Body of pancreas (tissue), 4 donors: ENCODE data around the gene CRACR2A. TPM values are rescaled to one million over a fixed set of nuclear protein-coding genes. Genes with fewer than 3 reads are reported as not detected.

Source experiments
- ATAC-seq: fragments of 150-250 bp; one replicate; pipeline ENCODE4 v1.9.1; 2016
- DNase-seq, 4 donors: peaks; one replicate each; pipeline ENCODE4 v3.0.0-alpha.2; 2019
- H3K27ac ChIP-seq, 4 donors: fragments of 200-600 bp; sonication (generic); 1 replicate in 3 of 4; 2 replicates in 1 of 4; pipeline versions ENCODE4 v1.5.1 to v1.6.1; 2016 to 2019; ENCODE audit warnings: mild to moderate bottlenecking in 1 of 4, mixed read lengths in 1 of 4, moderate library complexity in 1 of 4
- H3K27me3 ChIP-seq, 2 donors: fragments of 200-600 bp; sonication (generic); one replicate each; pipeline ENCODE4 v1.6.0; 2016; ENCODE audit warnings: mild to moderate bottlenecking in 1 of 2
- H3K36me3 ChIP-seq, 2 donors: fragments of 200-600 bp; sonication (generic); replicated peaks in 1 of 2; 2 replicates each; pipeline ENCODE4 v1.5.1; 2016; ENCODE audit warnings: low read depth in 2 of 2; ENCODE audit not compliant: insufficient read depth in 1 of 2
- H3K4me1 ChIP-seq: fragments of 200-600 bp; sonication (generic); one replicate; pipeline ENCODE4 v1.6.0; 2016
- H3K4me3 ChIP-seq, 2 donors: fragments of 200-600 bp; sonication (generic); 1 replicate in 1 of 2; 2 replicates in 1 of 2; pipeline ENCODE4 v1.5.1; 2016 to 2019
- H3K9me3 ChIP-seq, 3 donors: fragments of 200-600 bp; sonication (generic); 1 replicate in 2 of 3; 2 replicates in 1 of 3; pipeline ENCODE4 v1.5.1; 2016
- CTCF ChIP-seq, 7 experiments: fragments of 450-650 bp in 4 of 7; fragments of 200-600 bp in 3 of 7; sonication (generic) in 3 of 7; IDR thresholded peaks; one replicate each; pipeline ENCODE4 v1.5.1; 2016 to 2019; ENCODE audit warnings: antibody characterized with exemption in 7 of 7
- POLR2A ChIP-seq, 3 donors: fragments of 450-650 bp; IDR thresholded peaks; one replicate each; pipeline ENCODE4 v1.6.1; 2016; ENCODE audit warnings: antibody characterized with exemption in 3 of 3, mild to moderate bottlenecking in 2 of 3
- WGBS, 2 donors: methylation state at CpG; one replicate each; pipeline ENCODE4 v1.1.5; 2017; 5-methylcytosine and 5-hydroxymethylcytosine counted together
- intact Hi-C: fragments of 100-400 bp; cut with DNase I; formaldehyde crosslinking; loops from one replicate; pipeline ENCODE4 v1.15.1; 2023
- total RNA-seq, 2 donors: library from RNA; depleted of rRNA; stranded (reverse); fragments of >200 nt; gene quantifications; one replicate each; pipeline ENCODE4 v1.1.0, GENCODE V29; 2016

The CRACR2A gene
- total RNA-seq, 2 donors from 2014 or later, result 7.0 to 13.8 TPM

- WGBS, 2 donors, result 78 to 79% methylated on average over 8 of the region's 8 CpGs
- peak in 1 of 4 donors; percentile 28 for DNase-seq
- intact Hi-C loops, result no loop called here
These were observed 24.9 kb downstream of the CRACR2A start for GRCh38 chr12:3727877-3728632.

GRCh38 chr12:3727354-3727753 lies 25.6 kb downstream of the CRACR2A start:
- intact Hi-C loops, result no loop called here

More at GRCh38 chr12:3727877-3728632, 24.9 kb downstream of the CRACR2A start:
- H3K36me3 ChIP-seq, result no peaks in the 10 kb centered on the region
- TF ChIP-seq CTCF (IDR thresholded peaks at IDR 0.05), result no peak
- TF ChIP-seq POLR2A (IDR thresholded peaks at IDR 0.05), result no peak
- no peaks in the 10 kb centered on the region for H3K4me1 ChIP-seq
- no peaks in the 10 kb centered on the region for H3K9me3 ChIP-seq
- no peaks in the 10 kb centered on the region for H3K27me3 ChIP-seq
- H3K27ac ChIP-seq, result no peak overlapping the region
- ATAC-seq, result no peak
- no peak overlapping the region for H3K4me3 ChIP-seq

DNA sequence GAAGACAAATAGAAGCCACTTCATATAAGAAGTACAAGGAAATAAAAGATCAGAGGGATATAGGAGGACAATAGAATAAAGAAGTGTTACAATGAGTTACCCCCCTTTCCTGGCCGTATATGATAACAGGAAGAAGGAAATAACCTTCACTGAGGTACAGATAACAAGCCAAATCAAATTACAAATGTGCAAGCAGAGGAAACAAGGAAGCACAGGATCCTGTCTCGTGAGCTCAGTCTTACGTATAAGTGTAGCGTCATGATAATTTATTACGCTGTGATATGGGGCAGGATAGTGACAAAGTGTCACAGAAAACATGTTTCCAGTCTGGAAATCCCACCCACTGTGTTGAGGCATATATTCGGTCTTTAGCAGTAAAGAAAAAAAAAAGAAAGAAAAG lies 26.5 kb downstream of the CRACR2A start:
- no peak for ATAC-seq
- Histone ChIP-seq H3K4me3 (no peak overlapping the region), H3K9me3 (no peaks in the 10 kb centered on the region), H3K36me3 (no peaks in the 10 kb centered on the region), H3K27ac (no peak overlapping the region), H3K4me1 (no peaks in the 10 kb centered on the region), H3K27me3 (no peaks in the 10 kb centered on the region)
- DNase-seq, result no peak
- intact Hi-C loops, result no loop called here
- WGBS, 2 donors, result 60 to 69% methylated on average over 6 of the region's 6 CpGs
- no peak for TF ChIP-seq POLR2A (IDR thresholded peaks at IDR 0.05)
- TF ChIP-seq CTCF (IDR thresholded peaks at IDR 0.05), result no peak

More at GRCh38 chr12:3727354-3727753, 25.6 kb downstream of the CRACR2A start:
- Histone ChIP-seq H3K27me3 (no peaks in the 10 kb centered on the region), H3K36me3 (no peaks in the 10 kb centered on the region), H3K4me1 (no peaks in the 10 kb centered on the region), H3K27ac (no peak overlapping the region), H3K4me3 (no peak overlapping the region), H3K9me3 (no peaks in the 10 kb centered on the region)
- DNase-seq (no peak), ATAC-seq (no peak)
- WGBS, 2 donors, result 83 to 91% methylated on average over 8 of the region's 8 CpGs
- TF ChIP-seq CTCF (IDR thresholded peaks at IDR 0.05), result no peak
- TF ChIP-seq POLR2A (IDR thresholded peaks at IDR 0.05), result no peak

GRCh38 chr12:3725388-3726115 lies 27.4 kb downstream of the CRACR2A start:
- TF ChIP-seq POLR2A (IDR thresholded peaks at IDR 0.05), result no peak
- TF ChIP-seq CTCF (IDR thresholded peaks at IDR 0.05), result no peak
- WGBS, 2 donors, result 82 to 88% methylated on average over 6 of the region's 6 CpGs

More at GRCh38 chr12:3725388-3726115, 27.4 kb downstream of the CRACR2A start:
- Histone ChIP-seq H3K27ac (no peak overlapping the region), H3K27me3 (no peaks in the 10 kb centered on the region), H3K4me3 (no peak overlapping the region), H3K4me1 (no peaks in the 10 kb centered on the region), H3K9me3 (no peaks in the 10 kb centered on the region), H3K36me3 (no peaks in the 10 kb centered on the region)
- intact Hi-C loops, result no loop called here
- DNase-seq, result no peak
- ATAC-seq, result no peak
